Measurements from ENCODE around the gene DSC3.

Gene DSC3

DNA sequence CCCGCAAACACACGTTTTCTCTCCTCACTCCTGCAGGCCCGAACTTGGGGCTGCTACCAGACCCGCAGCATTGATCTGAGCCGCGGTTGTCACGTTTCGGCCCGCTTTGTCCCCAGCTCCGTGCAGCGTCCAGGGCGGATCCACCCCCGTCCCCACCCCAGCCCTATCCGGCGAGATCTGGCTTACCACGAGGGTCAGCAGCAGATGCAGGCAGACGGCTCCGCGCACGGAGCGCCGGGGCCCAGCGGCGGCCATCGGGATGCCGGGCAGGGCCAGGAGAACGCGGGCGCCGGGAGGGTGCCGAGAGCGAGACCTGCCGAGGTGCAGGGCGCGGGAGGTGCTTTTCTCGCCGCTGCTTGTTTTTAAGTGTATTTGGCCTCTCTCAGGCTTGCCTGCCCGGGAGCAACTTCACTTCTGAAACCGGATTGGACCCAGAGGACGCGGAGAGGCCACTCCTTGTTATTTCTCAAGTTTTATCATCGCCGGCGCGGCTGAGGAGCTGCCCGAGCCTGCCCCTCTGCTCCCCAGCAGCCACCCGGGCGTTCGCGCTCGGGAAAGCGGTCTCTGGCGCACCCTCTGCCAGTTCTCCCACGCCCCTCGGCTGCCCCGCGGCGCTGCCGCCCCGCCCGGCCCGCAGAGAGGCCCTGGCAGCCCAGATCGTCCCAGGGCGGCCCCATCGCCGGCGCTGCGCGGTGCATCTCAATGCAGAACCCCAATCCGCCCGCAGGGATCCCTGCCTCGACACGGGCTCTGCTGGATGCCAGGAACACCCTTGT is at the start of gene DSC3:
Gene DSC3, minus strand, starts transcription at position 337 of the 776 bp plus-strand sequence. Its CDS starts 82 bp downstream, at position 255.
- Histone ChIP-seq H3K36me3 (replicated peaks; ENCODE audit: insufficient read depth, low read length) (no peaks in the 10 kb centered on the region), H2AFZ (ENCODE audit: low read length) (no peak within 1 kb of the TSS), H3K4me1 (ENCODE audit: low read length) (no peaks in the 10 kb centered on the region), H3F3A (ENCODE audit: insufficient read depth, low read length) (no peaks in the 10 kb centered on the region), H3K27ac (ENCODE audit: low read length) (no peak within 1 kb of the TSS), H3K27me3 (replicated peaks; ENCODE audit: insufficient read depth, low read length) (no peaks in the 10 kb centered on the region), H3K9me3 (replicated peaks; ENCODE audit: insufficient read depth, low read length) (no peaks in the 10 kb centered on the region), H3K9ac (ENCODE audit: low read length) (no peak within 1 kb of the TSS), H3K9me2 (replicated peaks; ENCODE audit: insufficient read depth, low read length) (no peaks in the 10 kb centered on the region), H3K4me2 (ENCODE audit: low read depth, low read length) (no peak within 1 kb of the TSS), H4K20me1 (ENCODE audit: insufficient read depth, low read length) (no peaks in the 10 kb centered on the region), H3K79me2 (ENCODE audit: low read length) (no peaks in the 10 kb centered on the region), H3K4me3 (ENCODE audit: low read length) (no peak within 1 kb of the TSS)
- DNase-seq: no peak
- TF ChIP-seq, protein P1, sequence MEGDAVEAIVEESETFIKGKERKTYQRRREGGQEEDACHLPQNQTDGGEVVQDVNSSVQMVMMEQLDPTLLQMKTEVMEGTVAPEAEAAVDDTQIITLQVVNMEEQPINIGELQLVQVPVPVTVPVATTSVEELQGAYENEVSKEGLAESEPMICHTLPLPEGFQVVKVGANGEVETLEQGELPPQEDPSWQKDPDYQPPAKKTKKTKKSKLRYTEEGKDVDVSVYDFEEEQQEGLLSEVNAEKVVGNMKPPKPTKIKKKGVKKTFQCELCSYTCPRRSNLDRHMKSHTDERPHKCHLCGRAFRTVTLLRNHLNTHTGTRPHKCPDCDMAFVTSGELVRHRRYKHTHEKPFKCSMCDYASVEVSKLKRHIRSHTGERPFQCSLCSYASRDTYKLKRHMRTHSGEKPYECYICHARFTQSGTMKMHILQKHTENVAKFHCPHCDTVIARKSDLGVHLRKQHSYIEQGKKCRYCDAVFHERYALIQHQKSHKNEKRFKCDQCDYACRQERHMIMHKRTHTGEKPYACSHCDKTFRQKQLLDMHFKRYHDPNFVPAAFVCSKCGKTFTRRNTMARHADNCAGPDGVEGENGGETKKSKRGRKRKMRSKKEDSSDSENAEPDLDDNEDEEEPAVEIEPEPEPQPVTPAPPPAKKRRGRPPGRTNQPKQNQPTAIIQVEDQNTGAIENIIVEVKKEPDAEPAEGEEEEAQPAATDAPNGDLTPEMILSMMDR (IDR thresholded peaks at IDR 0.05; ENCODE audit: low read length): no peak
- TF ChIP-seq EZH2 (optimal IDR thresholded peaks at IDR 0.05; ENCODE audit: low read depth, low read length) (no peak), EZH2phosphoT487 (IDR thresholded peaks at IDR 0.05; ENCODE audit: low read length) (no peak)

DNA sequence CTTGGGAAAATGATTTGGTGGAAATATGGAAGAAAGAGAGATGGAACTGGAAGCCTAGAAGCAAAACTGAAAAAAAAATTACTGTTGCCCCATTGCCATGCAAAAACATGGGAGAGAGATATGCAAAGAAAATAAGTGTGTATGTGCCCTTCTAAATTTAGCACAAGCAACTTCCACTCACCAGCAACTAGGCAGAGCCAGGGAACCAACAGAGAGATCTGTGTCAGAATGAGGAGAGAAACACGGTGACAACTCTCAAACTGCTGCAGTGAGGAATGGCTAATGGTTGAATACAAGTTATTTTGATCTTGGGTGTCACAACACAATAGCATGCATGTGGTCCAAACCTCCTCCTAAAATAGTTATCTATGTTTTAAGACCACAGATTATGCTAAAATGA is 48.8 kb upstream of the DSC3 start:
- Histone ChIP-seq H3K27me3 (replicated peaks; ENCODE audit: insufficient read depth, low read length) (no peaks in the 10 kb centered on the region), H3K9ac (ENCODE audit: low read length) (no peak overlapping the region), H3K4me1 (ENCODE audit: low read length) (no peaks in the 10 kb centered on the region), H3K4me3 (ENCODE audit: low read length) (no peak overlapping the region), H3K9me2 (replicated peaks; ENCODE audit: insufficient read depth, low read length) (no peaks in the 10 kb centered on the region), H3K79me2 (ENCODE audit: low read length) (no peaks in the 10 kb centered on the region), H3K27ac (ENCODE audit: low read length) (no peak overlapping the region), H3K4me2 (ENCODE audit: low read depth, low read length) (no peak overlapping the region), H4K20me1 (ENCODE audit: insufficient read depth, low read length) (no peaks in the 10 kb centered on the region), H3F3A (ENCODE audit: insufficient read depth, low read length) (no peaks in the 10 kb centered on the region), H3K9me3 (replicated peaks; ENCODE audit: insufficient read depth, low read length) (no peaks in the 10 kb centered on the region), H2AFZ (ENCODE audit: low read length) (no peak overlapping the region), H3K36me3 (replicated peaks; ENCODE audit: insufficient read depth, low read length) (no peaks in the 10 kb centered on the region)
- DNase-seq: no peak
- TF ChIP-seq, protein P1 (IDR thresholded peaks at IDR 0.05; ENCODE audit: low read length): no peak
- TF ChIP-seq EZH2phosphoT487 (IDR thresholded peaks at IDR 0.05; ENCODE audit: low read length): no peak
- TF ChIP-seq EZH2 (optimal IDR thresholded peaks at IDR 0.05; ENCODE audit: low read depth, low read length): no peak

- Histone ChIP-seq H2AFZ (ENCODE audit: low read length) (no peak overlapping the region), H3K79me2 (ENCODE audit: low read length) (no peaks in the 10 kb centered on the region), H3K36me3 (replicated peaks; ENCODE audit: insufficient read depth, low read length) (no peaks in the 10 kb centered on the region), H3F3A (ENCODE audit: insufficient read depth, low read length) (no peaks in the 10 kb centered on the region), H3K9me2 (replicated peaks; ENCODE audit: insufficient read depth, low read length) (no peaks in the 10 kb centered on the region), H3K4me3 (ENCODE audit: low read length) (no peak overlapping the region), H3K9ac (ENCODE audit: low read length) (no peak overlapping the region), H3K4me1 (ENCODE audit: low read length) (no peaks in the 10 kb centered on the region), H3K9me3 (replicated peaks; ENCODE audit: insufficient read depth, low read length) (no peaks in the 10 kb centered on the region), H4K20me1 (ENCODE audit: insufficient read depth, low read length) (no peaks in the 10 kb centered on the region), H3K27ac (ENCODE audit: low read length) (no peak overlapping the region), H3K27me3 (replicated peaks; ENCODE audit: insufficient read depth, low read length) (no peaks in the 10 kb centered on the region), H3K4me2 (ENCODE audit: low read depth, low read length) (no peak overlapping the region)
- TF ChIP-seq, protein P1 (IDR thresholded peaks at IDR 0.05; ENCODE audit: low read length): no peak
- TF ChIP-seq EZH2phosphoT487 (IDR thresholded peaks at IDR 0.05; ENCODE audit: low read length) (no peak), EZH2 (optimal IDR thresholded peaks at IDR 0.05; ENCODE audit: low read depth, low read length) (no peak)
- DNase-seq: no peak
These were observed 46.0 kb upstream of the DSC3 start for GRCh38 chr18:31088532-31088931.
